Smooth muscle cell of the brain vasculature (primary cell): ENCODE data around the gene ARHGEF2.
"Not testable (repeated sequence)": the region's sequence is repeated elsewhere in the genome, so short reads cannot be mapped to it uniquely, and the experiment has no call there.

ENCODE experiments used
- DNase-seq: peaks from one replicate; pipeline ENCODE4 v3.0.0-alpha.2; 2012; ENCODE audit warnings: low read depth, low spot score

The ARHGEF2 gene

GRCh38 chr1:155990005-155990739, 11.8 kb upstream of the ARHGEF2 start:
- no peak for DNase-seq

DNA sequence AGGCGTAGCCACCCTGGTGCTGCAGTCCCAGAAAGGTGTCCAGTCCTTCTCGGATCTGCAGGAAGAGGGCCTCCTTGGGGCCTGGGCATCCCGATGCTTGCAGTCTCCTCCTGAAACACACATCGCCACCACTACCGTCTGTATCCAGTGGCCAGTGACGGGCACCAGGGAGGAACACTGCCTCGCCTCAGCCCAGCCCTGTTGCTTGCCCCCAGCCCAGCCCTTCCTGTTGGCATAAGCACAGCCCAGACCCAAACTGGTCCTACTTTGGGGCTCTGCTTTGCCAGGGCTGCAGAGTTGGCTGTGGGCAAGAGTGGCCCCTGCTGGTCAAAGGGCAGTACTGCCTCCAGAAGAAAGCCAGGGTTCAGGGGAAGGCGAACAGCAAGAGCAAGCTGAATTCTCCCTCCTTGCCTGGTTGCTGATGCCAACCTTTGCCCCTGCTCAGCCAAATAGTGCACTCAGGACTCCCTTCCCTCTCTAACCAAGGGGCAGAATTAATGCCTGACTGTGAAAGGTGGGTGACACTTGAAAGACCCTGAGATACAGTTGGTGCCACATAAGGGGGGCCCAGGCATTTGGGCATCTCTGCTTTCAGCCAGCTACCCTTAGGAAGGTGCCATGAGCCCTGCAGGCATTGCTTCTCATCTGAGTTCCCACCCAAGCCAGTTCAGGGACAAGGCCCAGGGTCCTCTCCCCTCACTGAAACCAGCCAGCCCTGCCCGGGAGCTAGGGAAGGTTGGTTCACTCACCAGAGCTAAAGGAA, 11.1 kb upstream of the ARHGEF2 start:
- DNase-seq: no peak

DNA sequence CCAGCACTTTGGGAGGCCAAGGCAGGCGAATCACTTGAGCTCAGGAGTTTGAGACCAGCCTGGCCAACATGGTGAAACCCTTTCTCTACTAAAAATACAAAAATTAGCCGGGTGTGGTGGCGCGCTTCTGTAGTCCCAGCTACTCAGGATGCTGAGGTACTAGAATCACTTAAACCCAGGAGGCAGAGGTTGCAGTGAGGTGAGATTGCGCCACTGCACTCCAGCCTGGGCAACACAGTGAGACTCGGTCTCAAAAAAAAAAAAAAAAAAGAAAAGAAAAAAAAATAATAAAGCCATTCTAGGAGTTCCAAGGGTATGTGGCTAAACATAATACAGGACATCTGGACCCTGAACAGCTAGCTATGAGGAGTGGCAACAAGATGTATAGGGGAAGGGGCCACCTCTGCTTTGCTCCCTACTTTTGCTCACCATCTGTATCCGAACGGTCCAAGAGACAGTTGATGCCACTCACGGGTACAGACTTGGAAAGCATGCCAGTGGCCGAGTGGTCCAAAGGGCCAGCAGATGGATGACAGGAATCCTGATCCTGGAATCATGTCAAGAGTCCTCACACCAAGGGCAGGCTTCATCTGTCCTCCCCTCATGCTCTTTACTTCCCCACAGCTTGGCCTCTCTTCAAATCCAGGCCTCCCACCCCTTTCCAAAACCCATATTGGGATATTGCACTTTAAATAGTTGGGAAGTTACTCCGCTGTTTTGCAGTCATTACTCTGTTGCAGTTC, 6.7 kb upstream of the ARHGEF2 start:
- not testable (repeated sequence) for DNase-seq

DNA sequence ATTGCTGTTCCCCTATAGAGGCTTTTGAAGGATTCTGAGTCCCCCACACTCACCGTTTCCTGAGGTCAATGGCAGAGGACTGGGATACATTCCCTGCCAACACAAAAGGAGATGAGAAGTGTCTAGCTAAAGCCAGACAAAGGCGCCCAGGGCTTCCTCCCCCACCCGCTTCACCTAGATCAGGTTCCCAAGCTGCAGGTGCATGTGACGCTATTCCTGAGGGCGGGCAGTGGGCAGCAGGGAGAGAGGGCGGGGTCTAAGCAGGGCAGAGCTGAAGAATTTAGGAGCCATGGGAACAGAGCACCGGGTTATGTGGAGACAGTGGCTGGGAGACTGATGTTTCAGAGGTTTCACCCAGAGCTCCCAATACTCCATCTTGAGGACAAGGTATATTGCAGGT, 6.0 kb upstream of the ARHGEF2 start:
- no peak for DNase-seq

DNA sequence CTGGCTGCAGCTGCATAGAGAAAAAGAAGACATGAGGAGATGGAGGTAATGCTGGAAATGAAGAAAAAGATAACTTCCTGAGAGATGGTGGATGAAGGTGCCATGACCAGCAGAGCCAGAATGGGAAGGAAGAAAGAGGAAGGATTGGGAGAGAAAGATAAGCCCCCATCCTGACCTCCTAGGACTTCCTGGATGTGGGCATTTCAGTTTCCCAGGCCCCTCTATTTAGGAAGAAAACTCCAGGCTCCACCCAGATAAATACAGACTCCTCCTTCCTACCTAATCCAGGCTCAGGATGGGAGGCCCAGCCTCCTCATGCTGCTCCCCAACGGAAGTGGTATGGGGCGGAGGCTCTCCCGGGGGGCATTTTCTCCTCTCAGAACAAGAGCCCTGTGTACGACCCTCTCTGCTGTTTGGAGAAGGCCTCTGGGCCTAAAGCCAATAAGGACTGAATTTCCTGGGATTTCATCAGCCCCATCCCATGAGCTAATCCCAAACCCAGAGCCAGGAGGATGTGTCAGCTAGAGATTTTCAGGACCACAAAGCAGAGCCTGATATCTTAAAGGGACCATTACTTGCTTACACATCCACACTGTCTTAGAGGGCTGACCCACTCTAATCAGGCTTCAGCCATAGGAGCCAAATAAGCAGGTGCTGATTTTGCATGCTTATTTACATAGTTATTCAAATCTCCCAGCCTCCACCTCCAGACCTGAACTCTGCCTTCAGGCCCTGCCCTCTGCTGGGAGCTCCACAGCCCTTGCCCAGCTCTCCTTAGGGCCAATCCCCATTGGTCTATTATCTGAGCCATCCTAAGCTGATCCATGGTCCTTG, 5.1 kb upstream of the ARHGEF2 start:
- DNase-seq: no peak

- DNase-seq: no peak
Measured at GRCh38 chr1:155982106-155982505, 3.8 kb upstream of the ARHGEF2 start.

- DNase-seq: no peak
Measured at GRCh38 chr1:155981266-155982088, 3.1 kb upstream of the ARHGEF2 start.

- DNase-seq: no peak
Measured at GRCh38 chr1:155979597-155980343, 1.4 kb upstream of the ARHGEF2 start.

GRCh38 chr1:155978973-155979429, 654 bp upstream of the ARHGEF2 start:
- DNase-seq: no peak

GRCh38 chr1:155977690-155978324, 540 bp downstream of the ARHGEF2 start:
- DNase-seq: no peak

DNA sequence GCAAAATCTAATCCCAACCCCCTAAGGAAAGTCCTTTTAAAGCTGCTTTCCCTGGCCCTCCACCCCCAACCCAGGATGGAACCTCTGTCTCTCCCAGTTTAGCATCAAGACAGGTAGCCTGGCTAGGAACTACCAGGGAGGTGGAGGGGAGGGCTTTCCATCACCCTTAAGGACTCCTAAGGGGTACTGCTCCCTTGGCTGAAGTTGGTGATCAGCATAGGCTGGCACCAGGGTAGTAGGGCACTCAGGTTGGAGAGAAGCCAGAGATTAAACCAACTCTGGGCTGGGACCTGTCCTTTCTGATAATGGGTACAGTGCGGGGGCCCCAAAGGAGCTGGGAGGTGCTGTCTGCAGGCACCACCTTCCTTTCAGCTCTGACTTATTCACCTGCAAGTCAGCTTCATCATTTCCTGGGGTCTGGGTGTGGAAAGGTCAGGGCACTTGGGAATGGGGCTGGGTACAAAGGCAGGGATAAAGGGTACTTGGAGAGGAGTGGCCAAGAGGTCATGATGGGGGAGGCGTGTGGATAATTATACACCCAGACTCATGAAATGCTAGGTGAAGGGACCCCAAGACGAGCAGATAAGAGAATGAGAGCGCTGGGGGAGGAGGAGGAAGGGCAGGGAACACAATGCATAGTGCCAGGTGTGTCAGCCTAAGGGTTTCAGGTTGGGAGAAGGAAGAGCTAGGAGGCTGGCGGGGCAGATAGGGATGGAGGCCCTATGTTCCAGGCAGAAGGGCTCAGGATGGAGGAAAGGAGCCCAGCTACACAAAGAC, 1.2 kb downstream of the ARHGEF2 start:
- DNase-seq: no peak

DNA sequence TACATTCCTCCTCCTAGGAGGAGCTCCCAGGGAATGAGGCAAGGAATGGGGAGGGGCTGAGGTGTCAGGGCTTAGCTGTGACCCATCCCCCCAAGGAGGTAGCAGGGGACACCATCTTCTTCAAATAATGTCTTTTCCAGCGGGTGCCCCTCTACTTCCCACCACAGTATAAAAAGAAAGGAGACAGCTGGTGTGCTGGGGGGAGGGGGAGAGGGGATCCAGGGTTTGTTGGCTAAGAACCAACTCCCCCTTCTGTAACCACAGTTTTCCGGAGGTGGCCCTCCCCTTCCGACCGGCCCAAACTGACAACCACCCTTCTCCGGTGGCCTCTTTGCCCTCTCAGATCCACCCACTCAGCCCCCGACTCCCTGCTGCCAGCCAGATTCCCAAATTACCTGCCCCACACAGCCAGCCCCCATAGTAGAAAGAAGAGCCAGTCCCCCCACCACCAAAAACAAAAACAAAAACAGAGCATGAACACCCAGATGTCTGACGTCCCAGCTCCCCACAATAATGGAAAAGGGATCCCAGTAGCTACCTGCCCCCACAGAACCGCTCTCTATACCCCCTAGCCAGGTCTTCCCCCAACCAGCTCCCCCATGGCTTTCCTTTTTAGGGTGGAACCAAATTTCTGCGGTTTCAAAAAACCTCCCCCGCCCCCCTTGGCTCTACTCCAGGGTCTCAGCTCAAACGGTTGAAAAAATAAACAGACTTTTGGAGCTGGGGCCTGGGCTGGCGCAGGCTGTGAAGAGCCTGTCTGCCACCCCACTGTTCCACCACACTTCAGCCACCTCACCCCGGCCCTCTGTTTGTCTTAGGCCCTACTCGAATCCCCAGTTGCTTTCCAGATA, 2.1 kb downstream of the ARHGEF2 start:
- peak; percentile 75 for DNase-seq

DNA sequence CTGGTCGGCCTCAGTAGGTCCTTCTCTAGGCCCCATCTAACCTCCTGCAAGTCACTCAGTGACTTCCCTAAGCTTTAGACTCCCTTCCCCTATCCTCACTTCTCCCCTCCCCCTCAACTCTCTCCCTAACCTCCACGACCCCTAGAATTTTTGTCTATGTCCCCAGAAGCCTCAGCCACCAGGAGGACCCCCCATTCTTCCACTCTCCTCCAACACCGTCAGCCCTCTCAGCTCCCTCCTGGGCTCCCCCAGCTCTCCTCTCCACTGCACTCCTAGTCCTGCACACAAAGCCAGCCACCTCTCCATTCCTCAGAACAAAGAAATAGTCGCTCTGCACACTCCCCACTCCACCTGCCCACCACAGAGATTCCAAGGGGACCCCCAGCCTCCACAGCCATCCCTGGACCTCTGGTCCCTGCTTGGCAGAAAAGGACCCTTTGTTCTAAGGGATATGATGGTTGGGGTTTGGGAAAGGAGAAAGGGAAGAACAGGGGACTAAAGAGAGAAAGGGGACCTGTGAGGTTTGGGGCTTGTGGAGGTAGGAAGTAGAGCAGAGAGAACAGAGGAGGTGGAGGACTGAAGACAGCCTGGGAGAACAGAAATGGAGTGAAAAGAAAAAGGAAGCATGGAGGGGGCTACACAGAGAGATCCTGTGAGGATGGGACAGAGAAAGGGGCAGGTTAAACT, 2.8 kb downstream of the ARHGEF2 start:
- no peak for DNase-seq

DNA sequence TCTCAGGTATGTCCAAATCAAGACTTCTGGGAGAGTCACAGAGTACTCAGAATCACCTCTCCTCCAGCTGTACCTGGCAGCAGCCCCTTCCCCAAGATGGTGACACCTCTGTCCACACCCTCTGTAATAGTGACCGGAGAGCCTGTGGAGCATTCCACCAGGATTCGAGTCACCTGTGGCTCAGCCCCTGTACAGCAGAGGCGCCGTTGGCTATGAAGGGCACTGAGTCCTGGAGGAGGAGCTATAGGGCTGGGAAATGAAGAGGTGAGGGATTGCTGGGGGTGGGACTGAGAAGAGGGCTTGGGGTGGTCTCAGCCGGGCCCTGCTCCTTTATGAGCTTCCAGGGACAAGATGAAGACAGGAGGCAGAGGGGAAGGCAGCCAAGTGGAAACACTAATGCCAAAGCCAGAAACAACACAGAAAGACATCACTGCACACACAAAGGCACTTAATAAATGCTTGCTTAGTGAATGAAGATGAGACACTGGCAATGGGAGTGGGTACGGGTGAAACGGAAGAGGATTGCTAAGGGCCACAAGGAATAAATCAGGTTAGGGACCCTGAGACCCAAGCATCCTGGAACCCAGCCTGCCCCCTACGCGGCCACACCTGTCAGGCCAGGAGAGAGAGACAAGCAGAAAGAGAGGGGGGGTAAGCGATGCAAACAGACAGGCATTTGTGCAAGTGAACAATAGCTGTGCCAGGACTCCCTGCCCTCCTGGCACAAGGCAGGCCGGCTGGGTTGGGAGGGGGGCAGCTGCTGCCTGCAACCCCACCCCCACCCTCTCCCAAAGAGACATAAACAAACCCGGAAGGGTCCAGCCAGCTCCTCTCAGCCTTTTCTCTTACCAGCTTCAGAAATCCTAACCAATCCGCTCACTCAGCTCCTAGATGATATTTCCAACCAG, 3.9 kb downstream of the ARHGEF2 start:
- DNase-seq: no peak

DNA sequence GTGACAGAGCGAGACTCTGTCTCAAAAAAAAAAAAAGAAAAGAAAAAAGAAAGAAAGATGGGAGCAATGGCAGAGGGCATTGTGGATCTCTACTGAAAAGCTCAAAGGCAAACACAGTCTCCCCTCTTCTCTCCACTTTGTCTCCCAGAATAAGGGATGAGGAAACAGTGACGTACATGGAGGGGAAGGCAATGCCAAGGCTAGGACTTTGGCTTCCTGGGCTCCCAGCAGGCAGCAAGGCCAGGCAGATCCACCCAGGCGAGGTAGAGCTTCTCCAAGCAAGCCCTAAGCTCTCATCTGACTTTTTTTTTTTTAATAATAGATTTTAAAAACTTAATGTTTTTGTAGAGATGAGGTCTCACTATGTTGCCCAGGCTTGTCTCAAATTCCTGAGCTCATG, 4.6 kb downstream of the ARHGEF2 start:
- no peak for DNase-seq
